Suprapubic skin (tissue), 4 donors: ENCODE results near the gene IL11. TPM values are rescaled to one million over a fixed set of nuclear protein-coding genes. Genes with fewer than 3 reads are reported as not detected.

Source experiments
- DNase-seq, 2 donors: peaks; one replicate each; pipeline ENCODE4 v3.0.0-alpha.2; 2019; ENCODE audit warnings: low spot score in 2 of 2
- H3K27ac ChIP-seq: fragments of 200-600 bp; sonication (generic); one replicate; pipeline ENCODE4 v1.5.1; 2019
- H3K27me3 ChIP-seq: fragments of 200-600 bp; sonication (generic); one replicate; pipeline ENCODE4 v1.5.1; 2019
- H3K36me3 ChIP-seq: fragments of 200-600 bp; sonication (generic); one replicate; pipeline ENCODE4 v1.5.1; 2019
- H3K4me1 ChIP-seq: fragments of 200-600 bp; sonication (generic); one replicate; pipeline ENCODE4 v1.5.1; 2019
- H3K4me3 ChIP-seq: fragments of 200-600 bp; sonication (generic); one replicate; pipeline ENCODE4 v1.5.1; 2019; ENCODE audit warnings: mild to moderate bottlenecking
- H3K9me3 ChIP-seq: fragments of 200-600 bp; sonication (generic); one replicate; pipeline ENCODE4 v1.5.1; 2019
- CTCF ChIP-seq, 2 donors: fragments of 200-600 bp in 1 of 2; fragments of 450-650 bp in 1 of 2; sonication (generic) in 1 of 2; IDR thresholded peaks; one replicate each; pipeline ENCODE4 v1.5.1; 2016 to 2019; ENCODE audit warnings: antibody characterized with exemption in 2 of 2, mild to moderate bottlenecking in 1 of 2, moderate library complexity in 1 of 2
- EP300 ChIP-seq: sonication (generic); formaldehyde crosslinking; IDR thresholded peaks from one replicate; pipeline ENCODE4 v1.6.1; 2017; ENCODE audit warnings: antibody characterized with exemption
- POLR2A ChIP-seq, 2 donors: fragments of 450-650 bp; IDR thresholded peaks; one replicate each; pipeline ENCODE4 v1.6.1; 2017; ENCODE audit warnings: antibody characterized with exemption in 2 of 2, mild to moderate bottlenecking in 2 of 2, moderate library complexity in 2 of 2
- POLR2AphosphoS5 ChIP-seq, 3 donors: sonication (generic); formaldehyde crosslinking; IDR thresholded peaks; one replicate each; pipeline ENCODE4 v1.6.1; 2017; ENCODE audit warnings: antibody characterized with exemption in 3 of 3
- WGBS: methylation state at CpG from one replicate; pipeline ENCODE4 v1.1.5; 2018; 5-methylcytosine and 5-hydroxymethylcytosine counted together
- total RNA-seq, 4 donors: library from RNA; depleted of rRNA; stranded (reverse); fragments of >200 nt; gene quantifications; one replicate each; pipeline ENCODE4 v1.1.0, GENCODE V29; 2016

IL11 gene
- total RNA-seq, 4 donors from 2014 or later = 0.97 to 1.7 (median 1.2) TPM

GRCh38 chr19:55352549-55353145 lies 17.6 kb downstream of the IL11 start:
- Histone ChIP-seq H3K9me3 (no peaks in the 10 kb centered on the region), H3K27me3 (peaks cover 49% of the 10 kb centered on the region), H3K4me3 (no peak overlapping the region), H3K27ac (no peak overlapping the region), H3K36me3 (no peaks in the 10 kb centered on the region), H3K4me1 (peaks cover 25% of the 10 kb centered on the region)
- TF ChIP-seq EP300 = no peak
- TF ChIP-seq CTCF (IDR thresholded peaks at IDR 0.05) = no peak
- TF ChIP-seq POLR2AphosphoS5 (IDR thresholded peaks at IDR 0.05) = no peak
- no peak for TF ChIP-seq POLR2A (IDR thresholded peaks at IDR 0.05)
- no peak for DNase-seq
- WGBS = 71% methylated on average over 22 of the region's 25 CpGs

GRCh38 chr19:55352040-55352439 lies 18.2 kb downstream of the IL11 start:
- TF ChIP-seq POLR2AphosphoS5 (IDR thresholded peaks at IDR 0.05) (no peak), CTCF (IDR thresholded peaks at IDR 0.05) (no peak), EP300 (no peak), POLR2A (IDR thresholded peaks at IDR 0.05) (no peak)

GRCh38 chr19:55350620-55351315 lies 19.5 kb downstream of the IL11 start:
- 74% methylated on average over 11 of the region's 11 CpGs for WGBS
- no peak overlapping the region for H3K4me3 ChIP-seq
- H3K4me1 ChIP-seq = peaks cover 29% of the 10 kb centered on the region
- TF ChIP-seq CTCF (IDR thresholded peaks at IDR 0.05) (no peak), EP300 (no peak), POLR2A (IDR thresholded peaks at IDR 0.05) (no peak), POLR2AphosphoS5 (IDR thresholded peaks at IDR 0.05) (no peak)
- H3K9me3 ChIP-seq = no peaks in the 10 kb centered on the region
- H3K27me3 ChIP-seq = peaks cover 38% of the 10 kb centered on the region
- peak in 1 of 2 donors; percentile 56 for DNase-seq
- no peak overlapping the region for H3K27ac ChIP-seq
- peaks cover 10% of the 10 kb centered on the region for H3K36me3 ChIP-seq

More at GRCh38 chr19:55352040-55352439, 18.2 kb downstream of the IL11 start:
- WGBS = 77% methylated on average over 2 of the region's 6 CpGs
- no peaks in the 10 kb centered on the region for H3K9me3 ChIP-seq
- H3K27me3 ChIP-seq = peaks cover 48% of the 10 kb centered on the region
- peaks cover 25% of the 10 kb centered on the region for H3K4me1 ChIP-seq
- no peak overlapping the region for H3K27ac ChIP-seq
- DNase-seq = no peak
- H3K36me3 ChIP-seq = peaks cover 5% of the 10 kb centered on the region
- H3K4me3 ChIP-seq = no peak overlapping the region

- WGBS = 76% methylated on average over 22 of the region's 22 CpGs
- peaks cover 24% of the 10 kb centered on the region for H3K27me3 ChIP-seq
- no peaks in the 10 kb centered on the region for H3K9me3 ChIP-seq
- H3K4me1 ChIP-seq = peaks cover 15% of the 10 kb centered on the region
- H3K36me3 ChIP-seq = peaks cover 18% of the 10 kb centered on the region
- H3K4me3 ChIP-seq = no peak overlapping the region
- TF ChIP-seq CTCF (IDR thresholded peaks at IDR 0.05) (no peak), POLR2A (IDR thresholded peaks at IDR 0.05) (no peak), EP300 (no peak), POLR2AphosphoS5 (IDR thresholded peaks at IDR 0.05) (no peak)
- no peak for DNase-seq
- H3K27ac ChIP-seq = no peak overlapping the region
Measured at GRCh38 chr19:55348317-55349034, 21.8 kb downstream of the IL11 start.

- H3K36me3 ChIP-seq = peaks cover 27% of the 10 kb centered on the region
- H3K4me1 ChIP-seq = peaks cover 10% of the 10 kb centered on the region
- H3K27me3 ChIP-seq = peaks cover 15% of the 10 kb centered on the region
- no peak overlapping the region for H3K4me3 ChIP-seq
- H3K27ac ChIP-seq = no peak overlapping the region
- TF ChIP-seq POLR2AphosphoS5 (IDR thresholded peaks at IDR 0.05) = no peak
- H3K9me3 ChIP-seq = no peaks in the 10 kb centered on the region
- WGBS = 91% methylated on average over 2 of the region's 10 CpGs
- peak in 1 of 2 donors; percentile 57 for DNase-seq
Measured at GRCh38 chr19:55347442-55348009, 22.7 kb downstream of the IL11 start.
